Uterus (tissue), 4 donors: ENCODE results near the gene SALL2. TPM values are rescaled to one million over a fixed set of nuclear protein-coding genes. Genes with fewer than 3 reads are reported as not detected.
A peak's percentile ranks its signal among the peaks of the same experiment; 100 is the strongest.

Source experiments
- DNase-seq, 2 donors: peaks; one replicate each; pipeline ENCODE4 v3.0.0-alpha.2; 2019 to 2020
- H3K27ac ChIP-seq, 2 donors: fragments of 200-600 bp; sonication (generic); 1 replicate in 1 of 2; 2 replicates in 1 of 2; pipeline ENCODE4 v1.5.1; 2016 to 2018
- H3K27me3 ChIP-seq, 2 donors: fragments of 200-600 bp; sonication (generic); one replicate each; pipeline ENCODE4 v1.5.1; 2018 to 2019; ENCODE audit warnings: control low read depth in 1 of 2
- H3K36me3 ChIP-seq, 2 donors: fragments of 200-600 bp; sonication (generic); one replicate each; pipeline ENCODE4 v1.5.1; 2019; ENCODE audit warnings: control low read depth in 1 of 2
- H3K4me1 ChIP-seq, 2 donors: fragments of 200-600 bp; sonication (generic); one replicate each; pipeline ENCODE4 v1.5.1; 2018 to 2019; ENCODE audit warnings: control low read depth in 1 of 2
- H3K4me3 ChIP-seq, 2 donors: fragments of 200-600 bp; sonication (generic); 1 replicate in 1 of 2; 2 replicates in 1 of 2; pipeline ENCODE4 v1.5.1; 2018 to 2019; ENCODE audit warnings: mild to moderate bottlenecking in 1 of 2
- H3K9me3 ChIP-seq, 2 donors: fragments of 200-600 bp; sonication (generic); one replicate each; pipeline ENCODE4 v1.5.1; 2019; ENCODE audit warnings: control low read depth in 1 of 2
- CTCF ChIP-seq, 4 experiments: fragments of 200-600 bp in 2 of 4; fragments of 450-650 bp in 2 of 4; sonication (generic) in 2 of 4; IDR thresholded peaks; one replicate each; pipeline ENCODE4 v1.5.1; 2016 to 2019; ENCODE audit warnings: antibody characterized with exemption in 4 of 4, mild to moderate bottlenecking in 2 of 4, moderate library complexity in 1 of 4
- POLR2A ChIP-seq, 2 donors: fragments of 450-650 bp; IDR thresholded peaks; one replicate each; pipeline ENCODE4 v1.6.1; 2016; ENCODE audit warnings: antibody characterized with exemption in 2 of 2, mild to moderate bottlenecking in 1 of 2, moderate library complexity in 1 of 2
- intact Hi-C: fragments of 100-400 bp; cut with DNase I; formaldehyde crosslinking; loops from one replicate; pipeline ENCODE4 v1.15.1; 2023; ENCODE audit warnings: low total_unique reads
- total RNA-seq, 4 donors: library from RNA; depleted of rRNA in 3 of 4; stranded (reverse); fragments of >200 nt in 3 of 4; gene quantifications; one replicate each; pipeline versions ENCODE4 v1.1.0 to v1.2.4, GENCODE V29; 2014 to 2023
- donor health status: DM: yes; HTN: yes; CAD: no.

The SALL2 gene
- total RNA-seq, 4 donors from 2014 or later = 0.26 to 28.8 (median 10.4) TPM

- no peaks in the 10 kb centered on the region for H3K27me3 ChIP-seq
- H3K36me3 ChIP-seq = no peaks in the 10 kb centered on the region
- H3K4me3 ChIP-seq = no peak overlapping the region
- no peak overlapping the region for H3K27ac ChIP-seq
- H3K9me3 ChIP-seq = no peaks in the 10 kb centered on the region
- TF ChIP-seq CTCF (IDR thresholded peaks at IDR 0.05) (no peak), POLR2A (IDR thresholded peaks at IDR 0.05) (no peak)
- no peak for DNase-seq
- no peaks in the 10 kb centered on the region for H3K4me1 ChIP-seq
- intact Hi-C loops = no loop called here
Measured at GRCh38 chr14:21514341-21514740, 11.8 kb downstream of the SALL2 start.

DNA sequence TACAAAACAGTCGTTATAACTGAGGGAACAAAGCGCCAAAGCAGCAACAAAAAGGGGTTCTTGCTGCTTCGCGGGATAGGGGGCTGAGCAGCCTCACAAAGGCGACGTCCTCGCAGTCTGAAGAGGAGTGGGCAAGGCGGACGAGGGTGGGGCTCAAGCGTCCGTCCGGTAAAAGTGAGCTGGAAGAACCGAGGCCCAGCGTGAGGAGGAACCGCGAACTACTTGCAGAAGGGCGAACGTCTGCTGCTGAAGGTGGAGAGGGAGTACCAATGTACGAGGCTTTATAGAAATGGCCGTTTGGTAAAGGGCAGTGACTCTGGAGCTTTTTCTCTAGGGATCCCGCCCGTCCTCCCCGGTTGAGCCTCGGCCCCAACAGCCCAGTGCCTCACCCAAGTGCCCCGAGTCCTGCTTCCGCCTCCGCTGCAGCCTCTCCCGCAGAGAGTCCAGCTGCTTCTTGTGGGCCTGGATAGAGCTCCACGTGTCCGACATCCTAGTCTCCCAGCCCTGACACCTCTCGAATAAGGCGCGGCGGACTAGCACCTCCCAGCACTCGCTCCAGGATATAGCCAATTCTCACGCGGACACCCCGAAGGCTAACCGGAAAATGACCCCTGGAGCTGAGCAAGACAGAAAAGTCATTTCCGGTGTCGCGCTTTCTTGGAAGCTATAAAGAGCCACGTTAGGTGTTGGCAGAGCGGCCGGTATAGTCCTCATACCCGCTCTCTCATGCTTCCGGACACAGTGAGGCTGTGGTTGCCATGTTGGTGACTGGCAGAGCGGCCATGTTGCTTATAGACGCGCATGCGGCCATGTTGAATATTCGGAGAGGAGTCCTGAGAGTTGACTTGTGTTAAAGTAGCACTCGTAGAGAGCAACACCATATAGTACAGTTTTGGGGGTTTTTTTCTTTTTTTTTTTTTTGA is 15.2 kb downstream of the SALL2 start, which contains the start of gene METTL3:
METTL3 (minus strand) TSS at position 606 of the 923 bp plus-strand sequence; CDS start at position 489, 117 bp downstream.
- peak; percentile 98 to 99 for DNase-seq
- peak within 1 kb of the TSS; percentile 76 to 91 for H3K4me3 ChIP-seq
- H3K27me3 ChIP-seq = no peaks in the 10 kb centered on the region
- H3K4me1 ChIP-seq = no peaks in the 10 kb centered on the region
- H3K9me3 ChIP-seq = no peaks in the 10 kb centered on the region
- intact Hi-C loops = no loop called here
- peak within 1 kb of the TSS; percentile 80 to 83 for H3K27ac ChIP-seq
- TF ChIP-seq CTCF (IDR thresholded peaks at IDR 0.05) (peak in 2 of 4 experiments; percentile 8 to 18), POLR2A (IDR thresholded peaks at IDR 0.05) (peak in 1 of 2 donors; percentile 34)
- H3K36me3 ChIP-seq = no peaks in the 10 kb centered on the region

DNA sequence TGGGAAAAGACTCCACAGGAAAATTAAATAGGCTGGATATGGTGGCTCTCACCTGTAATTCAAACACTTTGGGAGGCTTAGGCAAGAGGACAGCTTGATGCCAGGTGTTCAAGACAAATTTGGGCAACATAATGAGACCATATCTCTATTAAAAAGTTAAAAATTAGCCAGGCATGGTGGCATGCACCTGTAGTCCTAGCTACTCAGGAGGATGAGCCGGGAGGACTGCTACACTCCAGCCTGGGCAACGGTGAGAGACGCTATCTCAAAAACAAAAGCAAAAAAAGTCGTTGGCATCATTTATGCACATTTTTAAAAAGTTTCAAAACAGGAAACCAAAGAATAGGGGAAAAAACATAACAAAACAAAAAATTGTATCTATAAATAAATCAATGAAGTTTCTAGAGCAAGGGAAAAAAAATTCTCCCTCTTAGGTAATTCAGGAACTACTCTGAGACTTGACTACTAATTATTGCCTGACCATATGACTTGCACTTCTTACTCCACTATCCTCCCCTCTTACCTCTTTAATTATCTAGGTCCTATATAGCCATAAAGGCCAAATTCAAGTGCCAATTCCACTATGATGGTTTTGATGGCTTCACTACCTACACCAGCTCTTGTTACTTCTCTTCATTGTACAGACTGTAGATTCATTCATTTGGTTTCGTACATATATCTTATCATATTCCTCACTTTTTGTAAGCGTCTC is 16.6 kb downstream of the SALL2 start:
- Histone ChIP-seq H3K27ac (no peak overlapping the region), H3K4me3 (peak overlapping the region in 1 of 2 donors; percentile 76)

GRCh38 chr14:21506557-21506956 is 19.6 kb downstream of the SALL2 start:
- no peak for TF ChIP-seq POLR2A (IDR thresholded peaks at IDR 0.05)
- TF ChIP-seq CTCF (IDR thresholded peaks at IDR 0.05) = no peak
- intact Hi-C loops = no loop called here
- H3K9me3 ChIP-seq = no peaks in the 10 kb centered on the region

More for the DNA sequence above, 16.6 kb downstream of the SALL2 start:
- H3K4me1 ChIP-seq = no peaks in the 10 kb centered on the region
- no peaks in the 10 kb centered on the region for H3K27me3 ChIP-seq
- no peaks in the 10 kb centered on the region for H3K9me3 ChIP-seq
- no peaks in the 10 kb centered on the region for H3K36me3 ChIP-seq
- no peak for TF ChIP-seq POLR2A (IDR thresholded peaks at IDR 0.05)
- no peak for TF ChIP-seq CTCF (IDR thresholded peaks at IDR 0.05)
- DNase-seq = no peak
- intact Hi-C loops = no loop called here

More at GRCh38 chr14:21506557-21506956, 19.6 kb downstream of the SALL2 start:
- Histone ChIP-seq H3K27me3 (no peaks in the 10 kb centered on the region), H3K27ac (no peak overlapping the region), H3K36me3 (no peaks in the 10 kb centered on the region), H3K4me3 (no peak overlapping the region), H3K4me1 (no peaks in the 10 kb centered on the region)
- no peak for DNase-seq
